Left cardiac atrium (tissue), 4 donors: ENCODE measurements around the gene KLHL22. TPM values are rescaled to one million over a fixed set of nuclear protein-coding genes. Genes with fewer than 3 reads are reported as not detected.
A peak's percentile ranks its signal among the peaks of the same experiment; 100 is the strongest.
"Not testable (repeated sequence)": the region's sequence is repeated elsewhere in the genome, so short reads cannot be mapped to it uniquely, and the experiment has no call there.

Experiments used
- ATAC-seq, 2 donors: fragments of 200-7000 bp; cut with Tn5 transposase; one replicate each; pipeline ENCODE4 v1.9.1; 2020; ENCODE audit warnings: mild to moderate bottlenecking in 2 of 2, moderate library complexity in 2 of 2
- DNase-seq: peaks from one replicate; pipeline ENCODE4 v3.0.0-alpha.2; 2020
- intact Hi-C, 2 donors: fragments of 100-400 bp; cut with DNase I; formaldehyde crosslinking; loops; one replicate each; pipeline versions ENCODE4 v1.14.1 to v1.15.1; 2022 to 2023
- long read RNA-seq: library from polyadenylated mRNA; unstranded; transcript quantifications from one replicate; pipeline ENCODE4 v2.0.0, GENCODE V29; 2021
- total RNA-seq, 2 donors: library from RNA; stranded (reverse); fragmentation: NEBNext Ultra II Directional; extraction: Animal tissue kit (Norgen Biotek cat#: 25700); gene quantifications; one replicate each; pipeline ENCODE4 v1.2.1, GENCODE V29; 2021
- donor health status: DM: no; HTN: yes; CAD: no.
- donor health status: DM: no; HTN: yes; CAD: no; lungs with severe emphysema.
- donor health status: DM: yes; HTN: yes; CAD: no.
- donor health status: Dilated cardiomyopathy.

Gene KLHL22, protein sequence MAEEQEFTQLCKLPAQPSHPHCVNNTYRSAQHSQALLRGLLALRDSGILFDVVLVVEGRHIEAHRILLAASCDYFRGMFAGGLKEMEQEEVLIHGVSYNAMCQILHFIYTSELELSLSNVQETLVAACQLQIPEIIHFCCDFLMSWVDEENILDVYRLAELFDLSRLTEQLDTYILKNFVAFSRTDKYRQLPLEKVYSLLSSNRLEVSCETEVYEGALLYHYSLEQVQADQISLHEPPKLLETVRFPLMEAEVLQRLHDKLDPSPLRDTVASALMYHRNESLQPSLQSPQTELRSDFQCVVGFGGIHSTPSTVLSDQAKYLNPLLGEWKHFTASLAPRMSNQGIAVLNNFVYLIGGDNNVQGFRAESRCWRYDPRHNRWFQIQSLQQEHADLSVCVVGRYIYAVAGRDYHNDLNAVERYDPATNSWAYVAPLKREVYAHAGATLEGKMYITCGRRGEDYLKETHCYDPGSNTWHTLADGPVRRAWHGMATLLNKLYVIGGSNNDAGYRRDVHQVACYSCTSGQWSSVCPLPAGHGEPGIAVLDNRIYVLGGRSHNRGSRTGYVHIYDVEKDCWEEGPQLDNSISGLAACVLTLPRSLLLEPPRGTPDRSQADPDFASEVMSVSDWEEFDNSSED
- 10 to 100 TPM; 18.7 to 19.6 TPM for total RNA-seq
- long read RNA-seq, transcript KLHL22-201 (7 exons, 2,616 nt) = major isoform, 14 of 28 reads
- long read RNA-seq, partial matches to known transcripts = 9 of 28 reads
- long read RNA-seq, other reads (novel, unspliced or antisense) = 5 of 28 reads

DNA sequence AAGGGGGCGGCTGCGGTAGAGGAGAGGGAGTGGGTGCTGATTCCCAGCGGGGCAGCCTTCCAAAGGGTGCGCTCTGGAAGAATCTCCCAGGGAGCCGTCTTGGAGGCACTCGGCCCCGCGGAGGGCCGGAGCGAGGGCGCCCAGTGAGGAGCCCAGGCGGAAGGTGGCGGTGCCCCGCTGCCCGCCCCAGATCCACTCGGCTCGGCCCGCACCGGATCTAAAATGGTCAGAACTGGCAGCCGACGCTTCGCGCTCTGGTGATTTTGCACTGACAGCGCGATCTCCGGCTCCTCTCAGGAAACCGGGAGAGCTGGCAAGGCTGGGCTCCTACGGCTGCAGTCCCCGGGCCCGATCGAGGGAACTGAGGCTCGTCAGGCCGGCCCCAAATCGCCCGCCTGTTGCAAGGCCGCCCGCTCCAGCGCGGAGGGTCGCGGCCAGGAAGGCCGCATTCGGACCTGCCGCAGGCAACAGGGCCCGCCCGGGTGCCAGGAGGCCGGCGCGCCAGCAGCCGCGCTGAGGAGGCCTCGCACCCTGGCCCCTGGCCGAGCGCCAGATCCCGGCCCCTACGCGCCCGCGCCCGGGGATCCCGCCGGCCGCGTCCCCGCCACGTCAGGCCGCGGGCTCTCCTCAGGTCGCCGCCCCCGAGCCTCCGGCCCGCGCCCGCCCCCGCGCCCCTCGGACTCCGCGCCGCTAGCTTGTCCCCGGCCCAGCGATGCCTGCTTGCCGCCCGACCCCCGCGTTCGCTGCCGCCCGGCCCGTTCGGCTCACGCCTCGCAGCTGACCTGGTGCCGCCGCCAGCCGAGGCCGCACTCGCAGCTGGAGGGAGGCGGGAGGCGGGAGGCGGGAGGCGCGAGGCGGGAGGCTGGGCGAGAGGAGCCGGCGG lies at the start of gene KLHL22:
Gene KLHL22, minus strand, starts transcription at position 818 of the 883 bp plus-strand sequence. CDS start 6,584 bp downstream, outside the sequence.
- peak; percentile 35 to 36 for ATAC-seq
- peak; percentile 48 for DNase-seq
- intact Hi-C loops = loop anchor here (5.0 to 10.0 kb wide), 2 partner anchors 60 to 78 kb away; partner anchors contain the start of gene SCARF2 (in 1 of the 2)

DNA sequence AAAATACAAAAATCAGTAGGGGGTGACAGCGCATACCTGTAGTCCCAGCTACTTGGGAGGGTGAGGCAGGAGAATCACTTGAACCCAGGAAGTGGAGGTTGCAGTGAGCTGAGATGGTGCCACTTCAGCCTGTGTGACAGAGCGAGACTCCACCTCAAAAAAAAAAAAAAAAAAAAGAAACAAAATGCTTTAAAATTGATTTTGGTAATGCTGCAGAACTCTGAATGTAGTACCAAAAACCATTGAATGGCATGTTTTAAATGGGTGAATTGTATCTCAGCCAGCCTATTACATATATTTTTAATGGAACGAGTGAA lies 49.7 kb upstream of the KLHL22 start:
- DNase-seq, ATAC-seq, intact Hi-C loops: not testable (repeated sequence)

DNA sequence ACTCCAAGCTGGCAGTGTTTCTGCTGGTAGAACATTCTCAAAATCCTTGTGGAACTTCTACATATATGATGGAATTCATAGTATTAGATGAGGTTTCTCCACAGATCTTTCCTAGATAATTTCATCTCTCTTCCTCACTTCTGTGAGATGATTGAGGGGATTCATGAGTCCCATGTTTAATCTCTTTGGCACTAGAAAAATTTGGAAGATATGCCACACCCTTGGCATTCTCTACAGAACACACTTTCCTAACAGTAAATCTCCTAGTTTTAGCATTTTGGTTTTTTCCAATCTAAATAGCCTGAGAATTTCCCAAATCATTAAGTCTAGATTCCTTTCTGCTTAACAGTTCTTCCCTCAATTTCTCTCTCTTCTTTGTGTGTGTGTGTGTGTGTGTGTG lies 47.1 kb upstream of the KLHL22 start:
- ATAC-seq (no peak), DNase-seq (no peak)
- intact Hi-C loops = no loop called here

DNA sequence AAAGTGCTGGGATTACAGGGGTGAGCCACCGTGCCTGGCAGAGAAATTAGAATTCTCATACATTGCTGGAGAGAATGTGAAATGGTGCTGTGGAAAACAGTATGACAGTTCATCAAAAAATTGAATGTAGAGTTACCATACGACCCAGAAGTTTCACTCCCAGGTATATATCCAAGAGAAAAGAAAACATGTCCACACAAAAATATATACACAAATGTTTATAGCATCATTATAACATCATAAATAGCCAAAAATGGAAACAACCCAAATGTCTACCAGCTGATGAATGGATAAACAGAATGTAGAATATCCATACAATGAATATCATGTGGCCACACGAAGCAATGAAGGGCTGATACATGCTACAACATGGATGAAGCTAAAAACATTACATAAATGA lies 46.5 kb upstream of the KLHL22 start:
- intact Hi-C loops = no loop called here
- DNase-seq (no peak), ATAC-seq (no peak)

DNA sequence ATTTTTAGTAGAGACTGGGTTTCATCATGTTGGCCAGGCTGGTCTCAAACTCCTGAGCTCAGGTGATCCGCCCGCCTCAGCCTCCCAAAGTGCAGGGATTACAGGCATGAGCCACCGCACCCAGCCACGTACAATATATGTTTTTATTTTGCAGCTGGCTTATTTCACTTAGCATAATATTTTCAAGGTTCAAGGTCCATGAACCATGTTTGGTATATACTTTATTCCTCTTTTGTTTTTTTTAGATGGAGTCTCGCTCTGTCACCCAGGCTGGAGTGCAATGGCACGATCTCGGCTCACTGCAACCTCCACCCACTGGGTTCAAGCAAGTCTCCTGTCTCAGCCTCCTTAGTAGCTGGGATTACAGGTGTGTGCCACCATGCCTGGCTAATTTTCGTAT lies 43.3 kb upstream of the KLHL22 start:
- DNase-seq, intact Hi-C loops, ATAC-seq: not testable (repeated sequence)

DNA sequence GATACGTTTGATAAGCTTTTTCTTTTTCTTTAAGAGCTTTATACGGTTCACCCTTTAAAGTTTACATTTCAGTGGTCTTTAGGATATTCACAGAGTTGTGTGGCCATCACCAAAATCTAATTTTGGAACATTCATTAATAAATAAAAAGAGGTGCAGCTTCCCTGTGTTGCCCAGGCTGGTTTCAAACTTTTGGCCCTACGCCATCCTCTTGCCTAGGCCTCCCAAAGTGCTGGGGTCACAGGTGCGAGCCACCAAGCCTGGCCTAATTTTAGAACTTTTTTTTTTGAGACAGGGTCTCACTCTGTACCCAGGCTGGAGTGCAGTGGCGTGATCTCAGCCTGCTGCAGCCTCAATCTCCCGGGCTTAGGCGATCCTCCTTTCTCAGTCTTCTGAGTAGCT lies 42.4 kb upstream of the KLHL22 start:
- no peak for DNase-seq
- intact Hi-C loops = no loop called here
- no peak for ATAC-seq

DNA sequence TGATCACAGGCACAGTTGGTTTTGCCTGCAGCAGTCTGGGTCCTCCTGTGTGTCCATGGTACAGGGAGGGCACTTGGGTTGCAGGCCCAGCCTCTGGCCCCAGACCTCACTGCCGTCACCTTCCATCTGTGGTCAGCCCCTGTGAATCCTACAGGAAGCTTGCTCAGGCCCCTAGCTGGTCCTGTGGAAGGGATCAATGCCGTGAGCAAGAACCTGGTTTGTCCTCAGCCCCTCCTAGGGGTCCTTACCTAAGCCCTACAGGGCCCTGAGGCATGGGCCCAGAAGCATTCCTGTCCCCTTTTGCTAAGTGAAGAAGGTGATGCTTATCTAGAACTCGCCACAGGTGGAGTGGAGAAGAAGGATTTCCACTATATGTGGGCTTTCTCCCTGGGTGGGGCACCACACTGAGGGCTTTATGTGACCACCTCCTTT lies 41.7 kb upstream of the KLHL22 start:
- no peak for ATAC-seq
- no peak for DNase-seq
- intact Hi-C loops = no loop called here

DNA sequence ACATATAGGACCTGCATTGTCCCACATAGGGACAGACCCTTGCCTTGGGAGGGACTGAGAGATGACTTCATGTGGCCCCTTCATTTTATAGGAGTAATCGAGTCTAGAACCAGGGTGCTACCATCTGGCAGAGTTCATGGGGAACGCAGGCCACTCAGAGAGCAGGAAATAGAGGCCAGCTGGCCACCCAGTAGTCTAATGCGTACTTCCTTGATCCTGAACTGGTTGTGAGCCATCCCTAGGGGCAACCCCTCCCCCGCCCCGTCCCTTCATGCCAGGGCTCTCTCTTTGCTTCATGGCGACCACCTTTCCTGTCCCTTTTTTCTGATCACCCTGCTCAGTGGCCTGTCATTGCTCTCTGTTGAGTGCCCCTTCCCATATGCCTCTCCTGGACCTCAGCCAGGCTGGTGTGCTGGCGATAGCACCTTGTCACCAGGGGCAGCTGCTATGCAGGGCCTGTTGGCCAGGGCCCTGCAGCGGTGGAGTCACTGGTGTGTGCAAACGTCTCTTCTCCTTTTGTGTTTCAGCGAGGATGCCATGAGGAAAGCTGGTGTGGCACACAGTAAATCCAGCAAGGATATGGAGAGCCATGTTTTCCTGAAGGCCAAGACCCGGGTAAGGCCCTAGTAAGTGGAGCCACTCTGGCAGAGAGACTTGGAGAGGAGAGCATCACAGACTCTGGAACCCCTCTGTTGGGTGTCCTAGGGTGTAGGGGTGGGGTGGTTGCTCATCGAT lies 41.2 kb upstream of the KLHL22 start:
- peak; percentile 40 for DNase-seq
- peak; percentile 39 to 60 for ATAC-seq
- intact Hi-C loops = no loop called here

DNA sequence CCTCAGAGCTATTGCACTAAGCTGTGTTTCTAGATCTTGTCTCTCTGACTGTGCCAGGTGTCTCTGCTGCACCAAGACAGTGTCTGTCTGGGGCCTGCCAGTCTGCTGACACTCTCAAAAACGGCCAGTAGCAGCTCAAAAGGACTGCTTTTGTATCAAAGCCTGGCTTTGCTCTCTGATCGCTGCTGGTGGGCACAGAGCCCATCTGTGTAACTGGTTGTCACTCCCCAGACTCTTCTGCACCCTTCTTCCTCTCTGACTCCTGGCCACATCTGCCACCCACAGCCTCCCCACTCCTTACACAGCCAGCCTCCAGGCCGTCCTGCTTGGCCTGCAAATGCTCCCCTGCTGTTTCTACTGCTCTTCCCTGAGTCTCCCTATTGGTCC lies 38.3 kb upstream of the KLHL22 start:
- DNase-seq (no peak), ATAC-seq (no peak)
- intact Hi-C loops = no loop called here

DNA sequence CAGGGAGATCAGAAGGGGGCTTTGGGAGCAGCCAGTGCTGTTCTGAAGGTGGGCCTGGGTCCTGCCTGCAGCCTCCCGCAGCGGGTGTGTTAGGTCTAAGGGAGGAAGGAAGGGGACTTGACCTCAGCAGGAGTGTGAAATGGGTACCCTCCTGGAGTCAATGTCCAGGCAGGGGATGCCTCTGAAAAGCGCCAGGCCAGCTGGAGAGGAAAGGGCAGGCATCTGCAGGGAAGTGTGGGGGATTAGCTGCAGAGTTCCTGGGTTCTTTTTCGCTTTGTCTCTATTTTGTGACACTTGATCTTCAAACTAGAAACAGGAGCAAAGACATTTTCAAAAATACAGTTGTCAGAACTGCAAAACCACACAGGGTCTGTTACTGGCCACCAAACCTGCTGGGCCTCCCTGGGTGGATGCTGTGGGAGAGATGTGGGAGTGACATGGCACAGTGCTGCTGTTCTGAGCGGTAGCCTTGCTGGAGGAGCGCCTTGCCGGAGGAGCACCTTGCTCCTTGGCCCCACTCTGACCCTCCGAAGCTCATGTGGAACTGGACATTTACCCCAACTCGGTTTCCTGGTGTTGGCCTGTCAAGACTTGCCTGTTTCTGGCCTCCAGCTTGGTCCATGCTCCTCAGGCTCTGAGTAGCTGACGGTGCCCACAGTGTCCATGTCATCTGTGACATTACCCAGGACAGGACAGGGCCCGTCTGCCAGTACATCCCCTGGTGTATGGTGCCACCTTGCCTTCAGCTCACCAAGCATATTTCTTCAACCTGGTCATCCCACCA lies 37.7 kb upstream of the KLHL22 start:
- ATAC-seq = no peak
- DNase-seq = no peak
- intact Hi-C loops = no loop called here

DNA sequence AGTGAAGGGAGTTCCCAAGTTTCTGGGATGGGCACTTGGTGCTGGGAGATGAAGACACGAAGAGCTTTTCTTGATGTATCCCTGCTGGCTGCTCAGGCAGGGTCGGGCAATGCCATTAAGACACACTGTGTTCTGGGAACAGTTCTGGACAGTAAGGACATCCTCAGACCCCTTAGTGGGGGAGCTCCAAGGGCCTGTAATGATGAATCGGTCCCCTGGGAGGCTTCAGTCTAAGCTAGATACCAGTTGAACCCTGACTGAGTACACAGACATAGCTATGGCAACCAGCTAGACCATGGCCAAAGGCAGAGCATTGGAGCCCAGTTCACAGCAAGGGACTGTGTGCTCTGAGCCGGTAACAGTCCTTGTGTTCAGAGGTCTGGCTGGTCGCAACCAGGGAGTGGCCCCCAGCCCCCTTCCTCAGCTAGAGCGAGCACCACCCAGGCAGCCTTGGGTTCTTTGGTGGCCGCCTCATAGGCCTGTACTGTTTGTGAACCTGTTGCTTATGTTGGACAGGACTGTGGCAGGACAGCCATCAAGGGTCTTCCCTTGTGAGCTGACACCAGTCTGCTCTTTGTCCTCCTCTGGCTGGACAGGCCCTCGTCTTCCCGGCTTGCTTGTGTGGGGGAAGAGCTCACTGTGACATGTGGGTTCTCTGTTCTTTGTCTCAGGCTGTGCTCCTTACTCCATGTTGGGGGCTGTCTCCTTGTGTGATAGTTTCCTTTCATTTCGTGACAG lies 36.8 kb upstream of the KLHL22 start:
- intact Hi-C loops = no loop called here
- no peak for DNase-seq
- no peak for ATAC-seq

DNA sequence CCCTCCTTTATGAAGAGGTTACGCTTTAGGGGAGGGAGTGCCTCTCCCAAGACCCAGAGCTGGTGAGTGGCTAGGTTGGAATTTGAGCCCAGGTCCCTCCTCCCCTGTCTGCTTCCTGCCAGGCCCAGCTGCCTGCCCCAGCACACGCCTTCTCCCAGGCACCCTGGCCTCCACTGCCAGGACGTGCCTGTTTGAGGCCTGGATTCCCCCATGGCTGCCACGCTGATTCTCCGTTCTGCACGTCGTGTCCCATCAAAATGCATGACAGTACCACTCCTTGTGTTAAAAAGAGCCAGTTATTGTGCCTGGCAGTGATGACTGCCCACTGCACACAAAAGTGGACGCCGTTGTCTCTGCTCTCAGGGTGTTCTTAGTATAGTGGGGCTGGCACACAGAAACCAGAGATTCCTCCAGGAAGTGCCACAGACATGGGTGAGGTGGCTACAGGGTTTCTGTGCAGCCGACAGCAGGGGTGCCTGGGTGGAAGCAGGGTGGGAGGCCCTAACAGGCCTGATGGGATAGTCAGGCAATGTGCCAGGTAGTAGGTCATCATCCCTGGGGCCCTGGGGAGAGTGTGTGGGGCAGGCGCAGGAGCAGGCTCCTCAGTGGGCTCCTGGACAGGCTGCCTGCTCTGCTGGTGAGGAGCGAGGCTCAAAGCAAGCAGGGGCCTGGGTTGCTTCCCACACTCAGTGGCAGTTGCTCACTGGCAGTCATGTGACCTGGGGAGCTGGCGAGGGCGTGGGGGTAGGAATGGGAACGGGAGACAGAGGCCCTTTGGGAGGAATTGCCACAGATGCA lies 36.0 kb upstream of the KLHL22 start:
- intact Hi-C loops = no loop called here
- ATAC-seq = peak; percentile 85 to 93
- peak; percentile 63 for DNase-seq

DNA sequence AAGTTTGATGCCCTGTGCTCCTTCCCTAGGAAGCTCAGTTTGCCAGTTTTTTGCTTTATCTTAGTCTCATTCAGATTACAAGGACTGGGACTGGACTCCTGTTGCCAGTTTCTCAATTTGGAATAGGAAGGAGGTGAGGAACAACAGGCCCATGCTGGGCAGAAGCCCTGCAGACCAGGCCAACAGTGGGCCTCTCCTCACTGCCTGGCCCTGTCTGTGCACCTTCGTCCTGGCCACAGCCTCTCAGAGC lies 35.5 kb upstream of the KLHL22 start:
- DNase-seq (no peak), ATAC-seq (no peak)
- intact Hi-C loops = no loop called here

DNA sequence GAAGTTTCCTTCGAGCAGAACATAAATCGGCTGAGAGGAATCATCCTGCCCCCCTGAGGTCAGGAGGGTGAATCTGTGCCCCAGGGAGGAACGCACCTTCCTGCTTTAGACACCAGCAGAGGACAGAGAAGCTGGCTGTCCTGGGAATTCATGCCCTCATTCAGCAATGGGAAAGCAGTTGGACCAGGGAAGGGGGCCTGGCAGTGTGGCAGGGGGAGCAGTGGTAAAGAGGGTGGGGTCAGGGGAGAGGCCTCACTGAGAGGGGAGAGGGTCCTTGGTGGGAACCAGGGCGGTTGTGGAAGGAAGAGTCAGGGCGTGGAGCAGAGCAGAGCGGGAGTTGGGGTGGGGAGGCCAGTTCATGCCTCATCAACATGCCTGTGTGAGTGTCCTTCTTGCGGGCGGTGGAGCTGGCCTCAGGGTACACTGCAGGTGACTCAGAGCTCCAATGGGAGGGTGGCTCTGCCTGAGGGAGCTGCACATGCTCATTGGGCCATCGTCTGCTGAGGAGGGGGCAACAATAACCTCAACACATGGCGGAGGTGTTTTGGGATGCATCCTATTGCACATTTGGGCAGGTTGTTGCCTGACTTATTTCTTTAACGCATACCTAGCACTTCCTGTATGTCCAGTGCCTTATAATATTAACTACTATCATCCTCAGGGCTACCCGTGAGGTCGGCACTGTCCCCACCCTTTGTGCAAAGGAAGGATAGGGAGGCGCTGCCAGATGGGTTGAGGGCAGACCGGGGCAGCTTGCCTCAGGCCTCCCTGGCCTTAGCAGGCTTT lies 35.0 kb upstream of the KLHL22 start:
- ATAC-seq = peak in 1 of 2 donors; percentile 49
- no peak for DNase-seq

DNA sequence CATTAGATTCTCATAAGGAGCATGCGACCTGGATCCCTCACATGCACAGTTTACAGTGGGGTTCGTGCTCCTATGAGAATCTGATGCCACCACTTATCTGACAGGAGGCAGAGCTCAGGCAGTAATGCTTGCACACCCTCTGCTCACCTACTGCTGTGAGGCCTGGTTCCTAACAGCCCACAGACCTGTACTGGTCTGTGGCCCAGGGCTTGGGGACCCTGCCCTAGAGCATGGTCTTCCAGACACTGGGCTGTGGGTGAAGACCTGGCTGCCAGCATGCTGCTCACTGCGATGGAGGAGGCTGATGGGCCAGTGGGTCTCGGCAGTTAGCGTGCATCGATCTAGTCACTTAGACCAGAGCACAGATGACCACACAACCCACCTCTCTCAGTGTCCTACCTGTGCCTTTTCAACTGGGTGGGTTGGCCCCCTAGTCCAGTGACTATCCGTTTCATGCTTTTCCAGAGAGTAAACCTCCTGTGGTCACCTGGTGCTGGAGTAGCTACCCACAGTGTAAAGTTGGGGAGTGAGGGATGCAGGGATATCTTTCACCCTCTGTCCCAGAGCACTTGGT lies 32.9 kb upstream of the KLHL22 start:
- intact Hi-C loops = no loop called here
- no peak for DNase-seq
- no peak for ATAC-seq

More for the DNA sequence above, 35.0 kb upstream of the KLHL22 start:
- intact Hi-C loops = no loop called here
